Naive thymus-derived CD4-positive, alpha-beta T cell (primary cell): ENCODE data around the gene FBXW7. TPM values are rescaled to one million over a fixed set of nuclear protein-coding genes. Genes with fewer than 3 reads are reported as not detected.

ENCODE experiments used
- ATAC-seq: fragments of 150-1000 bp; cut with Tn5 transposase; 2 replicates; pipeline ENCODE4 v1.10.0; 2021; ENCODE audit warnings: mild to moderate bottlenecking, moderate library complexity
- CTCF ChIA-PET: fragments of 350-600 bp; sonication (Branson Sonifier 250); formaldehyde crosslinking; loops from one replicate; lab custom pipeline; 2021; ENCODE audit warnings: antibody characterized with exemption; lab: Charles Lee
- POLR2A ChIA-PET: fragments of 350-600 bp; sonication (Branson Sonifier 250); formaldehyde crosslinking; loops from one replicate; lab custom pipeline; 2021; ENCODE audit warnings: antibody characterized with exemption, inconsistent platforms; lab: Charles Lee
- DNase-seq, 9 donors: peaks; one replicate each; pipeline versions ENCODE4 v3.0.0 to v3.0.0-alpha.2; 2020 to 2022; ENCODE audit warnings: mixed read lengths in 1 of 9
- H3K27ac ChIP-seq: one replicate; pipeline ENCODE4 v1.7.0; 2013; ENCODE audit warnings: mild to moderate bottlenecking, low read depth, low read length, moderate library complexity
- H3K27me3 ChIP-seq, 2 donors: one replicate each; pipeline ENCODE4 v1.7.0; 2013; ENCODE audit warnings: low read length in 2 of 2, mild to moderate bottlenecking in 2 of 2, moderate library complexity in 2 of 2; ENCODE audit not compliant: control insufficient read depth in 2 of 2, insufficient read depth in 2 of 2
- H3K36me3 ChIP-seq, 3 experiments: 1 replicate in 2 of 3; 2 replicates in 1 of 3; pipeline ENCODE4 v1.7.0; 2013; ENCODE audit warnings: low read length in 3 of 3, mild to moderate bottlenecking in 3 of 3, moderate library complexity in 1 of 3; ENCODE audit not compliant: insufficient read depth in 3 of 3, control insufficient read depth in 2 of 3
- H3K4me1 ChIP-seq, 2 donors: one replicate each; pipeline ENCODE4 v1.7.0; 2013; ENCODE audit warnings: low read length in 2 of 2, mild to moderate bottlenecking in 2 of 2, moderate library complexity in 1 of 2; ENCODE audit not compliant: control insufficient read depth in 2 of 2, insufficient read depth in 2 of 2
- H3K4me3 ChIP-seq: 2 replicates; pipeline ENCODE4 v1.7.0; 2013; ENCODE audit warnings: mild to moderate bottlenecking, low read length
- H3K9me3 ChIP-seq, 3 experiments: 1 replicate in 2 of 3; 2 replicates in 1 of 3; pipeline ENCODE4 v1.7.0; 2013; ENCODE audit warnings: low read length in 3 of 3; ENCODE audit not compliant: control insufficient read depth in 2 of 3
- H3K27ac Mint-ChIP-seq, 9 donors: one replicate each; pipeline ENCODE4 v1.8.0; 2020 to 2022; ENCODE audit warnings: mixed read lengths in 9 of 9, mild to moderate bottlenecking in 8 of 9, moderate library complexity in 5 of 9, inconsistent platforms in 2 of 9
- H3K27me3 Mint-ChIP-seq, 5 donors: one replicate each; pipeline ENCODE4 v1.8.0; 2021 to 2022; ENCODE audit warnings: mixed read lengths in 5 of 5, mild to moderate bottlenecking in 1 of 5
- H3K36me3 Mint-ChIP-seq, 5 donors: one replicate each; pipeline ENCODE4 v1.8.0; 2020 to 2022; ENCODE audit warnings: mixed read lengths in 5 of 5, mild to moderate bottlenecking in 3 of 5, inconsistent platforms in 1 of 5
- H3K4me1 Mint-ChIP-seq, 7 donors: one replicate each; pipeline ENCODE4 v1.8.0; 2020 to 2022; ENCODE audit warnings: mixed read lengths in 7 of 7, mild to moderate bottlenecking in 3 of 7, inconsistent platforms in 1 of 7
- H3K4me3 Mint-ChIP-seq, 10 donors: one replicate each; pipeline ENCODE4 v1.8.0; 2020 to 2022; ENCODE audit warnings: mild to moderate bottlenecking in 10 of 10, mixed read lengths in 10 of 10, moderate library complexity in 6 of 10, inconsistent platforms in 2 of 10
- H3K9me3 Mint-ChIP-seq, 11 donors: one replicate each; pipeline ENCODE4 v1.8.0; 2020 to 2022; ENCODE audit warnings: mixed read lengths in 11 of 11, mild to moderate bottlenecking in 4 of 11, inconsistent platforms in 1 of 11, moderate library complexity in 1 of 11
- intact Hi-C, 2 donors: fragments of 100-400 bp; cut with micrococcal nuclease; formaldehyde crosslinking; loops; one replicate each; pipeline ENCODE4 v1.15.1; 2023
- polyA plus RNA-seq, 2 donors: library from polyadenylated mRNA; unstranded; fragments of 300-500 nt; fragmentation: Illumina TruSeq; gene quantifications; one replicate each; pipeline ENCODE4 v1.2.3, GENCODE V29; 2021
- total RNA-seq, 6 experiments: library from RNA in 5 of 6; stranded (reverse) in 5 of 6; gene quantifications; 1 replicate in 5 of 6; 2 replicates in 1 of 6; pipeline ENCODE4 v1.2.3 and lab custom pipeline; 2021 to 2026

FBXW7 gene
- total and polyA plus RNA-seq, 7 experiments from 2014 or later: 40.4 to 139 (median 114) TPM

DNA sequence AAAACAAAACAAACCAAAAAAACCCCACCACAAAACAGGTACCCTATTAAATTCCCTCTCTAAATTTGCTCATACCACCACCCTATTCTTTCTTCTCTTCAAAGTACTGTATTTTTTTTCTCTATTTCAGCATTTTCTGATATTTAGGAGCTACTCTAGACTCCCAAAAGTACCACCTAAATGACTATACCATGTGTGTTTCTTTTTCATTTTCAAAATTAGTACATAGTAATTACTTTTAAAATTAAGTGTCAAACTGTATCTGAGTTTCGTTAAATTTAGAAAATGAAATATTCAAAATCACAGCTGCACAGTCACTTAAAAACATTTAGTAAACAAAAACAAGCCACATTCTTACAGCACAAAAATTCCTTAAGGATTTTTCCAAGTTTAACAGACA, 161.7 kb downstream of the FBXW7 start:
- Mint-ChIP-seq H3K4me3 (no peak overlapping the region), H3K27me3 (no peaks in the 10 kb centered on the region), H3K9me3 (no peaks in the 10 kb centered on the region), H3K4me1 (peaks cover 2 to 19% (median 6%) of the 10 kb centered on the region in 7 donors), H3K27ac (no peak overlapping the region), H3K36me3 (peaks cover 0 to 4% (median 0%) of the 10 kb centered on the region in 5 donors)
- no peaks in the 10 kb centered on the region for H3K36me3 ChIP-seq
- H3K27ac ChIP-seq: no peak overlapping the region
- H3K4me1 ChIP-seq: no peaks in the 10 kb centered on the region
- ChIA-PET CTCF (interaction anchor here (1.6 to 2.3 kb wide), 2 partner anchors 12 to 1012 kb away, joined by 3 to 7 read pairs; no protein-coding TSS in a partner anchor), POLR2A (no interaction called here)
- no peaks in the 10 kb centered on the region for H3K9me3 ChIP-seq
- ATAC-seq (no peak), DNase-seq (no peak)
- no peak overlapping the region for H3K4me3 ChIP-seq
- intact Hi-C loops: no loop called here
- no peaks in the 10 kb centered on the region for H3K27me3 ChIP-seq

GRCh38 chr4:152372444-152372843, 163.4 kb downstream of the FBXW7 start:
- no peak overlapping the region for H3K4me3 Mint-ChIP-seq
- H3K9me3 Mint-ChIP-seq: no peaks in the 10 kb centered on the region
- peaks cover 0 to 5% (median 0%) of the 10 kb centered on the region in 5 donors for H3K36me3 Mint-ChIP-seq
- ChIA-PET POLR2A (interaction anchor here (0.6 kb wide), 1 partner anchor 17 kb away, joined by 3 read pairs; no protein-coding TSS in a partner anchor), CTCF (no interaction called here)
- ATAC-seq (no peak), DNase-seq (no peak)
- peaks cover 2 to 20% (median 9%) of the 10 kb centered on the region in 7 donors for H3K4me1 Mint-ChIP-seq
- Histone ChIP-seq H3K4me3 (no peak overlapping the region), H3K4me1 (no peaks in the 10 kb centered on the region), H3K27ac (no peak overlapping the region), H3K27me3 (no peaks in the 10 kb centered on the region), H3K36me3 (no peaks in the 10 kb centered on the region), H3K9me3 (no peaks in the 10 kb centered on the region)
- intact Hi-C loops: no loop called here
- H3K27ac Mint-ChIP-seq: no peak overlapping the region
- no peaks in the 10 kb centered on the region for H3K27me3 Mint-ChIP-seq

DNA sequence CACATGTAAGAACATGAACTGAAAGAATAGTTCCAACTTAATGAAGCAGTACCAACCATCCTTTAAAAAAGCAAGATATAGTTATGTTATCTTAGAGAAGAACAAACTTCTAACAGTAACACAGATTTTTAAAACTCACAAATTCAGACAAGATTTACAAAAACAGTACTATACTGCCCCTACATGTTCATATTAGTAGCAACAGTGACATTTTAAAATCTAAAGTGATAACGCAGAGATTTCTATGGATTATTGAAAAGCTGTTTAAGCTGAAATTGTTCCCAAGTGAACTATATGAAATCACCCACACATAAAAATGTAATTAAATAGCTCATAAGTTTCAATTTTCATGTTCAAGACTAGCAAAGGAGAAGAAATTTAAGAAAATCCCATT, 166.0 kb downstream of the FBXW7 start:
- POLR2A ChIA-PET: interaction anchor here (0.6 kb wide), 1 partner anchor 8 kb away, joined by 4 read pairs; no protein-coding TSS in a partner anchor

DNA sequence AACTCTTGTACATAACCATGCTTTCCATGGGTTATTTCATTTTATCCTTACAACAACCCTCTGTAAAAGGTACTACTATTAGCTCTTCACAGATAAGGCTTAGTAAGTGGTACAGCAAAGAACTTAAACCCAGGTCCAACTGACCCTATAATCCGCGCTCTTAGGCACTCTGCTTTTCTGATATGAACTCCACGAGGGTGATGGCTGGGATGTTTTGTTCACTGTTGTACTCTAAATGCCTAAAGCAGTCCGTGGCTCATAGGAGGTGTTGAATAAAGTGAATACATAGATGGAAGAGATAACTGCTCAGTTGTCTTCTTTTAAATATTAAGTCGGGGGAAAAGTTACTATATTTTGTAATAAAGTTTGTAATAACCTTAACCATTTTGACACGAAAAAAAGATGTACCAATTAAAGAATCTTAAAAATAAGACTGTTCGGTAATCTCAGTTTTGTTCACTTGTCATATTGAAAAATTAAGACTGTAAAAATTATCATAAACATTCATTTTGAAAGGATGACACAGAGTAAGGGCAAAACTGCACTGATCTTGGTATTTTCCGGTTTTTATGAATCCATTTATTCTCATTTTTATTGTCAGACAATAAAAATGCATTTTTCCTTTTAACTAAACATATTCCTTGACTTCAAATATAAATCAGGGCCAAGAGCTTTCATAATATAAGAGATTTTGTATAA, 166.5 kb downstream of the FBXW7 start:
- Histone ChIP-seq H3K27me3 (no peaks in the 10 kb centered on the region), H3K4me1 (no peaks in the 10 kb centered on the region), H3K36me3 (peaks cover 0 to 6% (median 0%) of the 10 kb centered on the region in 3 experiments), H3K4me3 (no peak overlapping the region), H3K27ac (no peak overlapping the region), H3K9me3 (no peaks in the 10 kb centered on the region)
- ChIA-PET CTCF (interaction anchor here (0.5 to 1.5 kb wide), 3 partner anchors 18 to 304 kb away, joined by 3 read pairs; no protein-coding TSS in a partner anchor), POLR2A (no interaction called here)
- DNase-seq (no peak), ATAC-seq (no peak)
- H3K4me3 Mint-ChIP-seq: no peak overlapping the region
- intact Hi-C loops: no loop called here
- peak overlapping the region in 2 of 9 donors; percentile 4 to 7 for H3K27ac Mint-ChIP-seq
- H3K27me3 Mint-ChIP-seq: no peaks in the 10 kb centered on the region
- peaks cover 0 to 18% (median 15%) of the 10 kb centered on the region in 5 donors for H3K36me3 Mint-ChIP-seq
- H3K9me3 Mint-ChIP-seq: peaks cover 0 to 5% (median 0%) of the 10 kb centered on the region in 11 donors
- H3K4me1 Mint-ChIP-seq: peaks cover 0 to 18% (median 9%) of the 10 kb centered on the region in 7 donors

More for the DNA sequence above, 166.0 kb downstream of the FBXW7 start:
- H3K4me1 ChIP-seq: no peaks in the 10 kb centered on the region
- no peaks in the 10 kb centered on the region for H3K9me3 ChIP-seq
- H3K27me3 ChIP-seq: no peaks in the 10 kb centered on the region
- peaks cover 0 to 6% (median 0%) of the 10 kb centered on the region in 3 experiments for H3K36me3 ChIP-seq
- ATAC-seq (no peak), DNase-seq (peak in 3 of 9 donors; percentile 12 to 28 (median 13))
- intact Hi-C loops: loop anchor here in 1 of 2 donors (1.0 kb wide), 2 partner anchors 305 to 1008 kb away; no protein-coding TSS in a partner anchor
- Mint-ChIP-seq H3K27me3 (no peaks in the 10 kb centered on the region), H3K36me3 (peaks cover 0 to 18% (median 14%) of the 10 kb centered on the region in 5 donors), H3K9me3 (peaks cover 0 to 5% (median 0%) of the 10 kb centered on the region in 11 donors), H3K4me1 (peaks cover 5 to 20% (median 9%) of the 10 kb centered on the region in 7 donors), H3K27ac (peak overlapping the region in 1 of 9 donors; percentile 7), H3K4me3 (no peak overlapping the region)
- CTCF ChIA-PET: interaction anchor here (0.5 to 1.5 kb wide), 3 partner anchors 18 to 304 kb away, joined by 3 read pairs; no protein-coding TSS in a partner anchor
- no peak overlapping the region for H3K27ac ChIP-seq
- no peak overlapping the region for H3K4me3 ChIP-seq

DNA sequence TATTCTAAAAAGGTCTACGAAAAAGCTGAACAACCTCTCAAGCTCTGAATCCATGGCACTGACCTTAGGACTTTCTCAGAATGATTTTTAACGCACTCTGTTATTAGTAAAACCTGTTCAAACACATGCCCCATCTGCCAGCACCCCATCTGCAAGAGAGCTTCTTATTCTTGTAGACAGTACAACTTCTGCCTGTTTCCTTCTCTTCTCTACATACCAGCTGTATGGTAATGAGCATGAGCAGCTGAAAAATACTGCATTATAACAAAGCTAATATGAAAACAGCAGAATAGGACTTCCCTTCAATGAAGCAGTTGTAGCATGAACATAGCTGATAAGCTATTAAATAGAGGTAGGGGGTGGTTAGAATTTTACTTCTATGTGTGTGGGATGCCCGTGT, 167.9 kb downstream of the FBXW7 start:
- Mint-ChIP-seq H3K27me3 (no peaks in the 10 kb centered on the region), H3K4me1 (peaks cover 0 to 26% (median 9%) of the 10 kb centered on the region in 7 donors), H3K36me3 (peaks cover 0 to 25% (median 19%) of the 10 kb centered on the region in 5 donors), H3K4me3 (no peak overlapping the region), H3K27ac (peak overlapping the region in 1 of 9 donors; percentile 26), H3K9me3 (peaks cover 0 to 5% (median 0%) of the 10 kb centered on the region in 11 donors)
- H3K27me3 ChIP-seq: no peaks in the 10 kb centered on the region
- H3K27ac ChIP-seq: no peak overlapping the region
- DNase-seq (no peak), ATAC-seq (no peak)
- H3K9me3 ChIP-seq: no peaks in the 10 kb centered on the region
- ChIA-PET POLR2A (interaction anchor here (1.0 to 1.5 kb wide), 2 partner anchors 10 to 278 kb away, joined by 3 read pairs; no protein-coding TSS in a partner anchor), CTCF (no interaction called here)
- H3K36me3 ChIP-seq: peaks cover 0 to 6% (median 0%) of the 10 kb centered on the region in 3 experiments
- H3K4me3 ChIP-seq: no peak overlapping the region
- H3K4me1 ChIP-seq: no peaks in the 10 kb centered on the region
- intact Hi-C loops: no loop called here

GRCh38 chr4:152364883-152365282, 171.0 kb downstream of the FBXW7 start:
- ATAC-seq: no peak
- H3K36me3 Mint-ChIP-seq: peaks cover 0 to 26% (median 21%) of the 10 kb centered on the region in 5 donors
- ChIA-PET CTCF (no interaction called here), POLR2A (interaction anchor here (0.6 kb wide), 1 partner anchor 263 kb away, joined by 4 read pairs; no protein-coding TSS in a partner anchor)
- peaks cover 0 to 24% (median 8%) of the 10 kb centered on the region in 7 donors for H3K4me1 Mint-ChIP-seq
- DNase-seq: no peak
- H3K27me3 Mint-ChIP-seq: no peaks in the 10 kb centered on the region
- Histone ChIP-seq H3K4me1 (no peaks in the 10 kb centered on the region), H3K27ac (no peak overlapping the region), H3K4me3 (no peak overlapping the region), H3K36me3 (peaks cover 0 to 6% (median 0%) of the 10 kb centered on the region in 3 experiments), H3K27me3 (no peaks in the 10 kb centered on the region), H3K9me3 (no peaks in the 10 kb centered on the region)
- intact Hi-C loops: no loop called here
- H3K27ac Mint-ChIP-seq: no peak overlapping the region
- H3K4me3 Mint-ChIP-seq: no peak overlapping the region
- peaks cover 0 to 5% (median 0%) of the 10 kb centered on the region in 11 donors for H3K9me3 Mint-ChIP-seq
